ENCODE data around the gene TNK1. TPM values are rescaled to one million over a fixed set of nuclear protein-coding genes. Genes with fewer than 3 reads are reported as not detected.
"Not testable (repeated sequence)": the region's sequence is repeated elsewhere in the genome, so short reads cannot be mapped to it uniquely, and the experiment has no call there.

TNK1 gene
- total RNA-seq, 1 donor from 2014 or later: 0.22 TPM

- H3K27ac Mint-ChIP-seq (ENCODE audit: unreplicated experiment): no peak within 1 kb of the TSS
- H3K4me3 Mint-ChIP-seq (ENCODE audit: unreplicated experiment): no peak within 1 kb of the TSS
- no peaks in the 10 kb centered on the region for H3K9me3 Mint-ChIP-seq (ENCODE audit: low read depth)
- no peaks in the 10 kb centered on the region for H3K36me3 Mint-ChIP-seq (ENCODE audit: low read depth)
- TF ChIP-seq CTCF (IDR thresholded peaks at IDR 0.05): no peak
- DNase-seq (ENCODE audit: low spot score): no peak
- H3K4me1 Mint-ChIP-seq (ENCODE audit: low read depth): no peaks in the 10 kb centered on the region
- H3K27me3 Mint-ChIP-seq (ENCODE audit: low read depth): peaks cover 6% of the 10 kb centered on the region
These were observed 44.4 kb upstream of the TNK1 start, which contains the start of gene ACAP1 for GRCh38 chr17:7336240-7337175. Gene ACAP1, plus strand, starts transcription at chr17:7336529. Its CDS starts 206 bp downstream, at chr17:7336735.

GRCh38 chr17:7337600-7337999 is 43.3 kb upstream of the TNK1 start:
- H3K27me3 Mint-ChIP-seq (ENCODE audit: low read depth); H3K4me3 Mint-ChIP-seq (ENCODE audit: unreplicated experiment); H3K36me3 Mint-ChIP-seq (ENCODE audit: low read depth); H3K9me3 Mint-ChIP-seq (ENCODE audit: low read depth); H3K4me1 Mint-ChIP-seq (ENCODE audit: low read depth); DNase-seq (ENCODE audit: low spot score); H3K27ac Mint-ChIP-seq (ENCODE audit: unreplicated experiment): not testable (repeated sequence)

- no peaks in the 10 kb centered on the region for H3K36me3 Mint-ChIP-seq (ENCODE audit: low read depth)
- no peak overlapping the region for H3K27ac Mint-ChIP-seq (ENCODE audit: unreplicated experiment)
These were observed 40.7 kb upstream of the TNK1 start for GRCh38 chr17:7340179-7340578.

GRCh38 chr17:7341842-7342241 is 39.0 kb upstream of the TNK1 start:
- Mint-ChIP-seq H3K27me3 (ENCODE audit: low read depth) (peaks cover 7% of the 10 kb centered on the region), H3K4me3 (ENCODE audit: unreplicated experiment) (no peak overlapping the region), H3K36me3 (ENCODE audit: low read depth) (no peaks in the 10 kb centered on the region), H3K9me3 (ENCODE audit: low read depth) (no peaks in the 10 kb centered on the region), H3K27ac (ENCODE audit: unreplicated experiment) (no peak overlapping the region), H3K4me1 (ENCODE audit: low read depth) (no peaks in the 10 kb centered on the region)
- no peak for TF ChIP-seq CTCF (IDR thresholded peaks at IDR 0.05)
- no peak for DNase-seq (ENCODE audit: low spot score)

More at GRCh38 chr17:7340179-7340578, 40.7 kb upstream of the TNK1 start:
- no peaks in the 10 kb centered on the region for H3K4me1 Mint-ChIP-seq (ENCODE audit: low read depth)
- no peak for TF ChIP-seq CTCF (IDR thresholded peaks at IDR 0.05)
- peaks cover 8% of the 10 kb centered on the region for H3K27me3 Mint-ChIP-seq (ENCODE audit: low read depth)
- DNase-seq (ENCODE audit: low spot score): no peak
- no peaks in the 10 kb centered on the region for H3K9me3 Mint-ChIP-seq (ENCODE audit: low read depth)
- H3K4me3 Mint-ChIP-seq (ENCODE audit: unreplicated experiment): no peak overlapping the region

GRCh38 chr17:7343250-7343649 is 37.6 kb upstream of the TNK1 start:
- Mint-ChIP-seq H3K9me3 (ENCODE audit: low read depth) (no peaks in the 10 kb centered on the region), H3K4me1 (ENCODE audit: low read depth) (peaks cover 3% of the 10 kb centered on the region), H3K4me3 (ENCODE audit: unreplicated experiment) (no peak overlapping the region), H3K27ac (ENCODE audit: unreplicated experiment) (no peak overlapping the region), H3K36me3 (ENCODE audit: low read depth) (no peaks in the 10 kb centered on the region), H3K27me3 (ENCODE audit: low read depth) (peaks cover 4% of the 10 kb centered on the region)
- DNase-seq (ENCODE audit: low spot score): no peak
- TF ChIP-seq CTCF (IDR thresholded peaks at IDR 0.05): no peak

Data from chondrocyte (in vitro differentiated cells).